ENCODE measurements around the gene SPACDR. TPM values are rescaled to one million over a fixed set of nuclear protein-coding genes. Genes with fewer than 3 reads are reported as not detected.

The SPACDR gene
- total and polyA plus RNA-seq, 9 of the 15 experiments (the other 6 are each of a cell fraction or from before 2014, with no cell fraction given), result 0.07 to 0.55 (median 0.14) TPM; not detected in 1

DNA sequence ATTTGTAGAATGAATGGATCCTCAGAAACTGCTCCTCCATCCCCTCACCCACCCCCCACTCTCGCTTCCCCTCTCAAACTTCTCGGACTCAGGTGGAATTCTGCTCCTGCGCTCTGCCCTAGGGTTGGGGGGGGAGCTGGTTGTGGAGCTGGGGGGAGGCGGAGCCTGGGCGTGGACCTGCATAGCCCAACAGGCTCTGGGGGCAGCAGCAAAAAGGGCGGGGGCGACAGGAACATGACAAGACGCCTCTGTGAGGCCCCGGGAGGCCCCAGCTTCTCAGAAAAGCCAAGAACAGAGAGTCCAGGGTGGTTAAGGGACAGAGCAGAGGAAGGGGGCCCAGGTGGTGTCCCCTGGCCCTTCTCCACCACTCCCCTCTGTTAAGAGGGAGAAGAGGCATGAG lies 11.5 kb upstream of the SPACDR start (continued):
- TF ChIP-seq, protein P1, sequence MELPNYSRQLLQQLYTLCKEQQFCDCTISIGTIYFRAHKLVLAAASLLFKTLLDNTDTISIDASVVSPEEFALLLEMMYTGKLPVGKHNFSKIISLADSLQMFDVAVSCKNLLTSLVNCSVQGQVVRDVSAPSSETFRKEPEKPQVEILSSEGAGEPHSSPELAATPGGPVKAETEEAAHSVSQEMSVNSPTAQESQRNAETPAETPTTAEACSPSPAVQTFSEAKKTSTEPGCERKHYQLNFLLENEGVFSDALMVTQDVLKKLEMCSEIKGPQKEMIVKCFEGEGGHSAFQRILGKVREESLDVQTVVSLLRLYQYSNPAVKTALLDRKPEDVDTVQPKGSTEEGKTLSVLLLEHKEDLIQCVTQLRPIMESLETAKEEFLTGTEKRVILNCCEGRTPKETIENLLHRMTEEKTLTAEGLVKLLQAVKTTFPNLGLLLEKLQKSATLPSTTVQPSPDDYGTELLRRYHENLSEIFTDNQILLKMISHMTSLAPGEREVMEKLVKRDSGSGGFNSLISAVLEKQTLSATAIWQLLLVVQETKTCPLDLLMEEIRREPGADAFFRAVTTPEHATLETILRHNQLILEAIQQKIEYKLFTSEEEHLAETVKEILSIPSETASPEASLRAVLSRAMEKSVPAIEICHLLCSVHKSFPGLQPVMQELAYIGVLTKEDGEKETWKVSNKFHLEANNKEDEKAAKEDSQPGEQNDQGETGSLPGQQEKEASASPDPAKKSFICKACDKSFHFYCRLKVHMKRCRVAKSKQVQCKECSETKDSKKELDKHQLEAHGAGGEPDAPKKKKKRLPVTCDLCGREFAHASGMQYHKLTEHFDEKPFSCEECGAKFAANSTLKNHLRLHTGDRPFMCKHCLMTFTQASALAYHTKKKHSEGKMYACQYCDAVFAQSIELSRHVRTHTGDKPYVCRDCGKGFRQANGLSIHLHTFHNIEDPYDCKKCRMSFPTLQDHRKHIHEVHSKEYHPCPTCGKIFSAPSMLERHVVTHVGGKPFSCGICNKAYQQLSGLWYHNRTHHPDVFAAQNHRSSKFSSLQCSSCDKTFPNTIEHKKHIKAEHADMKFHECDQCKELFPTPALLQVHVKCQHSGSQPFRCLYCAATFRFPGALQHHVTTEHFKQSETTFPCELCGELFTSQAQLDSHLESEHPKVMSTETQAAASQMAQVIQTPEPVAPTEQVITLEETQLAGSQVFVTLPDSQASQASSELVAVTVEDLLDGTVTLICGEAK (IDR thresholded peaks at IDR 0.05), result no peak
- TF ChIP-seq, protein P1 (CRISPR knock-in tag; IDR thresholded peaks at IDR 0.05), result no peak
- TF ChIP-seq RBM17 (IDR thresholded peaks at IDR 0.05; ENCODE audit: borderline replicate concordance, low read depth, low read length), result no peak
- TF ChIP-seq TEAD2 (tag; IDR thresholded peaks at IDR 0.05), result no peak
- TF ChIP-seq, protein P2, sequence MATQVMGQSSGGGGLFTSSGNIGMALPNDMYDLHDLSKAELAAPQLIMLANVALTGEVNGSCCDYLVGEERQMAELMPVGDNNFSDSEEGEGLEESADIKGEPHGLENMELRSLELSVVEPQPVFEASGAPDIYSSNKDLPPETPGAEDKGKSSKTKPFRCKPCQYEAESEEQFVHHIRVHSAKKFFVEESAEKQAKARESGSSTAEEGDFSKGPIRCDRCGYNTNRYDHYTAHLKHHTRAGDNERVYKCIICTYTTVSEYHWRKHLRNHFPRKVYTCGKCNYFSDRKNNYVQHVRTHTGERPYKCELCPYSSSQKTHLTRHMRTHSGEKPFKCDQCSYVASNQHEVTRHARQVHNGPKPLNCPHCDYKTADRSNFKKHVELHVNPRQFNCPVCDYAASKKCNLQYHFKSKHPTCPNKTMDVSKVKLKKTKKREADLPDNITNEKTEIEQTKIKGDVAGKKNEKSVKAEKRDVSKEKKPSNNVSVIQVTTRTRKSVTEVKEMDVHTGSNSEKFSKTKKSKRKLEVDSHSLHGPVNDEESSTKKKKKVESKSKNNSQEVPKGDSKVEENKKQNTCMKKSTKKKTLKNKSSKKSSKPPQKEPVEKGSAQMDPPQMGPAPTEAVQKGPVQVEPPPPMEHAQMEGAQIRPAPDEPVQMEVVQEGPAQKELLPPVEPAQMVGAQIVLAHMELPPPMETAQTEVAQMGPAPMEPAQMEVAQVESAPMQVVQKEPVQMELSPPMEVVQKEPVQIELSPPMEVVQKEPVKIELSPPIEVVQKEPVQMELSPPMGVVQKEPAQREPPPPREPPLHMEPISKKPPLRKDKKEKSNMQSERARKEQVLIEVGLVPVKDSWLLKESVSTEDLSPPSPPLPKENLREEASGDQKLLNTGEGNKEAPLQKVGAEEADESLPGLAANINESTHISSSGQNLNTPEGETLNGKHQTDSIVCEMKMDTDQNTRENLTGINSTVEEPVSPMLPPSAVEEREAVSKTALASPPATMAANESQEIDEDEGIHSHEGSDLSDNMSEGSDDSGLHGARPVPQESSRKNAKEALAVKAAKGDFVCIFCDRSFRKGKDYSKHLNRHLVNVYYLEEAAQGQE (IDR thresholded peaks at IDR 0.05; ENCODE audit: borderline replicate concordance), result no peak
- TF ChIP-seq, protein P2 (CRISPR knock-in tag; IDR thresholded peaks at IDR 0.05; ENCODE audit: low read depth), result no peak
- TF ChIP-seq TEAD4 (IDR thresholded peaks at IDR 0.05; ENCODE audit: low read length), result no peak
- no peak for TF ChIP-seq TEAD4 (CRISPR knock-in tag; IDR thresholded peaks at IDR 0.05; ENCODE audit: borderline replicate concordance)
- TF ChIP-seq, protein P3, sequence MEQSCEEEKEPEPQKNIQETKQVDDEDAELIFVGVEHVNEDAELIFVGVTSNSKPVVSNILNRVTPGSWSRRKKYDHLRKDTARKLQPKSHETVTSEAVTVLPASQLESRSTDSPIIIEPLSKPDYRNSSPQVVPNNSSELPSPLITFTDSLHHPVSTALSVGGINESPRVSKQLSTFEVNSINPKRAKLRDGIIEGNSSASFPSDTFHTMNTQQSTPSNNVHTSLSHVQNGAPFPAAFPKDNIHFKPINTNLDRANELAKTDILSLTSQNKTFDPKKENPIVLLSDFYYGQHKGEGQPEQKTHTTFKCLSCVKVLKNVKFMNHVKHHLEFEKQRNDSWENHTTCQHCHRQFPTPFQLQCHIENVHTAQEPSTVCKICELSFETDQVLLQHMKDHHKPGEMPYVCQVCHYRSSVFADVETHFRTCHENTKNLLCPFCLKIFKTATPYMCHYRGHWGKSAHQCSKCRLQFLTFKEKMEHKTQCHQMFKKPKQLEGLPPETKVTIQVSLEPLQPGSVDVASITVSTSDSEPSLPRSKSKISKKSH (CRISPR knock-in tag; IDR thresholded peaks at IDR 0.05), result no peak
- no peak for TF ChIP-seq ZNF217 (CRISPR knock-in tag; IDR thresholded peaks at IDR 0.05)
- no peak for TF ChIP-seq GATA2 (CRISPR knock-in tag; IDR thresholded peaks at IDR 0.05)

Measured in K562 (cell line).